NCI-H2029 treated with DMSO at 0.1 percent for 48 hours (cell line): Measurements from ENCODE around the gene TNFAIP8L3.

ENCODE experiments used
- DNase-seq: peaks from one replicate; lab custom pipeline; 2025; lab: John Stamatoyannopoulos, UW

TNFAIP8L3 gene

DNA sequence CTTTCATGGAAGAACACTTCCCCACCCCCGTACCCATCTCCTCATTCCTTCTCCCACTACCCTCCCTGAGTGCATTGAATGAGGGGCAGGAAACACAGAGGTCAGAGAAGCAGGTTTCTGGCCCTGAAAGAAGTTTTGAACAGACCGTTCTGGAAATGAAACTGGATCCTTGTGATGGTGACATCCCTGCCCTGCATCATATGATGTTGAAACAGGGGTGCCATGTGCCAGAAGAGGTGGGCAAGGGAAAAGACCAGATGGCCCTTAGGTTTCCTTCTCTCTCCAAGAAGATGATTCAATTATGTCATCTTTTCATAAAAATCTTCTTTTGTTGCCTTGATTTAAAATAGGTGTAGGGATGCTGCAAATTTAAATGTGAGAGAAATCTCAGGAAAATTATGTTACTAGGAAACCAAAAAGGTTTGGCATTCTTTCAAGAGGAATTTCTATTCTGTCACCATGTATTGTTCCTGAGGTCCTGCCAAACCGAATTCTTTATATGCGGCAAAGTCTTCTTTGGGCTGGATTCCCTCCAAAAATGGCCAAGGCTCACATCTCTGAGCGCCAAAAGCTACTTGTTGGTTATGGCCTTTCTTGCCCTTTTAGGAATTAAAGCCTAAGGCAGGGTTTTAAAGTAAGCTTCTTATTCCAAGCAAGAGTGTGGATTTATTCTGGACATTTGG, 19.9 kb upstream of the TNFAIP8L3 start:
- DNase-seq, result no peak

DNA sequence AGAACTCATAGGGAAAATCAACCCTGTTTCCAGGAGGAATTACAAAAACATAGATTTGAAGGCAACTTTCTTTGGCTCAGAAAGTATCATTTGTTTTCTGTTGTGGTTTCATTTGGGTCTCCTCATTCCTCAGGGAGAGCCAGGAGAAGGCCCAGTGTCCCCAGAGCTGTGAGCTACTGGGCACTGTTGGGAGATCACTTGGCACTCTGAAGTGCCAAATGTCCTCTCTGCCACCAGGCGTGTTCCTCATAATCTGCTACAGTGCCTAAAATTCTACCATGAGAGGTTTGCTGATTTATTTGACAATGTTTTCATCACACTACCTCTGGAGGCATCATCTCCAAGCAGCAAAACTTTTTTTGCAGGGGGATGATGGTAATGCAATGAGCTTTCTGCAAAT, 17.4 kb upstream of the TNFAIP8L3 start:
- no peak for DNase-seq

DNA sequence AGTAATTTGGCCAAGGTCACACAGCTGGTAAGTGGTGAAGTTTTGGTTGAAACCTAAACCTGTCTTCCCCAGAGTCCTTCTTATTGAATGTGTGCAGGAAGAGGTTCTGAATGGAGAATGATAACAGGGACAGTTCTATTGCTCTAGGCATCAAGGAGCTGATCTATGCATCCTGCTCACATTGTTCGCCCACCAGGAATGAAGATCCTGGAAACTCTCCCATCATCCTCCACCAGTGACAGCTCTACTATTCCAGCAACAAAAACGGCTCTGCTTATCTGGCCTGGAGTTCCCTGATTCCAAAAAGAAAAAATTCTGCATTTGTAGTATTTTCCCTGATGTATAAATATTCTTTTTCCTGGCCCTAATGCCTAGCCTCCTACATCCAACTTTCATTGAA, 16.4 kb upstream of the TNFAIP8L3 start:
- no peak for DNase-seq

DNA sequence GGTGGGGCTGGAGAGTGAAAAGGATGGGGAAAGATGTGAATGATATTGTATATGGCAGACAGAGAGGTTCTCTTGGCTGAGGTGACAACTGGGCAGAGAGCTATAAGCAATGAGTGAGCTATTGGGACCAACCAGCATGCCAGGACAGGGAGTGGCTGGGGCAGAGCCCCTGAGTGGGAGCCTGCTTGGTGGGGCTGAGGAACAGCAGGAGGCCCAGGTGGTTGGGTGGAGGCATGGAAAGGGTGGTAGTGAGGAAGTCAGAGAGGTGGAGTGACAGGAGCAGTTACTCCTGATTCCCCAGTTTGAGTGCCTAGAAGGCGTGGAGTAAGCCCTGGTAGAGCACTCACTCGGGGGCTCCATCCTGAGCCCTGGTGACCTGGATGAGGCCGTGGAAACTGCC, 15.5 kb upstream of the TNFAIP8L3 start:
- no peak for DNase-seq

DNA sequence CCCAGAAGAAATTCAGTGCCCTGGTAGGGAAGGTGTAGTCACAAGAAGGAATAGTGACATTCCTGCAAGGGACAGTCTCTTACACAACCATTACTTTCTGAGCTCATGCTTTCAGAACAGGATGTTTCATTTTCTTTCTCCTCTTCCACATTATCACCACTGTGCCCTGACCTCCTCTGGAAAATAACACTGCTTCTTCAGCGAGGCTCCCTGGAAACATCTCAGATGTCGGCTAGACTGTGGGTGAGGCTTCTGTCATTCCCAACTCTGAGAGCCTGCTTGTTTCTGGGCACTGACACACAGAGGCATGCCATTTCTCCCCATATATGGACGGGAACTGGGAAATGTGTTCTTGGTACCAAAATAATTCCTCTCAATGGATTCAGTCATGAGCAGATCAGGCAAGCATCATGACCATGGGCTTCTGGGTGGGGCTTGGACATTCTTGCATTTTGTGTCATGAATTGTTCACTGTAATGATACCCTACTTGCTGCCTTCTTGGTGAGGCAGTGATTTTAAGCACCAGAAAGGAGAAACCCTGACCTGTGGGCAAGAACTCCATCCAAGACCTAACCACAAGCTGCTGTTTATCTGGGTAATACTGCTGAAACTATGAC, 14.3 kb upstream of the TNFAIP8L3 start:
- no peak for DNase-seq

DNA sequence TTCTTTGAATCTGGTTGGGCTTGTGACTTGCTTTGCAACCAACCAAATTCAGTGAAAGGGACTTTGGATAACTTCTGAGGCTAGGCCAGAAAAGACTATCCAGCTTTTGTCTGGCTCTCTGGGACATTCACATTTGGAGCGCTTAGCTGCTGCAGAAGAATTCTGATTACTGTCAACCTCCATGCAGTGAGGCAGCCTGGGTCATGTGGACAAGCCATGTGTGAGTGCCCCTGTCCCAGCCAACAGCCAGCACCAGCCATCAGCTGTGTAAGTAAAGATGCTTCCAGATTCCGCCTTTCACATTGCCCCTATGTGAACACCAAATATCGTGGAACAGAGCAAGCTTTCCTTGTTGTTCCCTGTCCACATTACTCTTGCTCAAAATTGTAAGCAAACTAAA, 12.9 kb upstream of the TNFAIP8L3 start:
- DNase-seq, result no peak

DNA sequence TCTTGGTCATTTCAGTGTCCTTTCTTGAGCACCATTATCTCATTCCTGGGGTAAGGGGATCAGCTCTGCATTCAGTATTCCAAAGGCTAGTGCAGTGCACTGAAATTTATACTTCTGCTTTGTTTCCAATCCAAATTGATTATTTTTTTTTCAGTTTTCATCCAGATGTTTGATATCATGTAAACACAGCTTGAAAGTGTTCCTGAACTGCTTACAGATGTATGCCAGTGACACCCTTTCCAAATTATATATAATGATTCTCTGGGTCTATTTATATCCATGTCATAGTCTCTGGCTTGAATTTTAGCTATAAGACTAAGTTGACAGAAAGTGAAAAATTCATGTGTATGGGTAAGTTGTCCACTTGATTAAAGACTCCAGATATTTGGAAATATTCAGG, 11.8 kb upstream of the TNFAIP8L3 start:
- DNase-seq, result no peak

DNA sequence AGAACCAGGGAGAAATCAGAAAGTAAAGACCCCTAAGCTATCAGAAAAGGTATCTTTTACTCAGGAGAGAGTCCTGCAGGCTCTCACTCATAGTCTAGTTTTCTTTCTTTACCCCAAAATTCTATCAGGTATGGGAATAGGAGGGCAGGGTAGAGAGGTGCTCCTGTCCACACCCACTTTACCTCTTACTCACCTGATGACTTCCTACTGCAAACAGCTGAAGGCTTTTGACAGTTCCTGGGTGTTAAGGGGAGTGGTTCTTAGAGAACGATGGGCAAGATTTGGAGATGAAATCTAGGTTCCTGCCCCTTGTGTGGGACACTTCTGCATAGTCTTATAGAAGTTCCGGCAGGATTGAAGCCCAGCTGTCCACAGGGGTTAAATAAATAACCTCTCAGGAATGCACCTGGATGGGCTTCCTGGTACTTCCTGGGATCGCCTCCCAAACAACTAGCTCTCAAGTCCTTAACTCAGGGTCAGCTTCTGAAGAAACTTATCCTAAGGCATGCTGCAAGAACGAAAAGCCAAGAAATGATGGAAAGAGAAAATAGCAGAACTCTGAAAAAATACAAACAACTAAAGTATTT, 10.8 kb upstream of the TNFAIP8L3 start:
- no peak for DNase-seq

DNA sequence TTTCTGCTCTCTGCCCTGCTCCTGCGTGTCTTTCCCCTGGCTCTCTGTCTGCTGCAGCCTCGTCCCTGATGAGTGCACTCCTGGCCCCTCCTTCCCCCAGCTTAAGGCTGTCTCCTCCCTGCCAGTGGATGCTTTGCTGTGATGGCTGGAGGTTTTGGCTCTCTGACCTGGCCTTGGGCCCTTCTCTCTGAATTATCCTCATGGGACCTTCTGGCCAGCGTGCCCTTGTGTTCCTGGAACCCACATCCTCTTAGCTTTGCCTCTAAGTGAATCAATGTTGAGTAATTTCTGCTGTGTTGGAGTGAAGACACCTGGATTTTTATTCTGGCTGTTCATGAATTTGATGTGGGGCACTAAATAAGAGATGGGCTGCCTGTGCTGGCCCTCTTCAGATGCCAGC, 9.8 kb upstream of the TNFAIP8L3 start:
- no peak for DNase-seq

DNA sequence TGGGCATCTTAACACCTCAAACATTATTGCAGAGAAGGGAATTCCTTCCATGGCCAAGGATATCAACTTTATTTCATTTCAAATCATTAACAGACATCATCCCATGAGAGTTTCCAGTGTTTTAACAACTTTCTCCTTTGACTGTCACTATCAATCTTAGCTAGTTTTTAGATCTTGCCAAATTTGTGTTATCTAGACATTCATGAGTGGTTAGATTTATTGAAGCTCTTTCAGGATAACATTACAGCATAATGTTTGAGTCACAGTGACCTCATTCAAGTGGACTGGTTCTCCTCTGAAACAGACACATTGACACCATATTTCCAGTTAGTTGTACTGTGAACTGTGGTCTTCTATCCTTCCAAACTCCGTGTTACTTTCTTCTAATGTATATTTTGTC, 8.6 kb upstream of the TNFAIP8L3 start:
- DNase-seq, result no peak

DNA sequence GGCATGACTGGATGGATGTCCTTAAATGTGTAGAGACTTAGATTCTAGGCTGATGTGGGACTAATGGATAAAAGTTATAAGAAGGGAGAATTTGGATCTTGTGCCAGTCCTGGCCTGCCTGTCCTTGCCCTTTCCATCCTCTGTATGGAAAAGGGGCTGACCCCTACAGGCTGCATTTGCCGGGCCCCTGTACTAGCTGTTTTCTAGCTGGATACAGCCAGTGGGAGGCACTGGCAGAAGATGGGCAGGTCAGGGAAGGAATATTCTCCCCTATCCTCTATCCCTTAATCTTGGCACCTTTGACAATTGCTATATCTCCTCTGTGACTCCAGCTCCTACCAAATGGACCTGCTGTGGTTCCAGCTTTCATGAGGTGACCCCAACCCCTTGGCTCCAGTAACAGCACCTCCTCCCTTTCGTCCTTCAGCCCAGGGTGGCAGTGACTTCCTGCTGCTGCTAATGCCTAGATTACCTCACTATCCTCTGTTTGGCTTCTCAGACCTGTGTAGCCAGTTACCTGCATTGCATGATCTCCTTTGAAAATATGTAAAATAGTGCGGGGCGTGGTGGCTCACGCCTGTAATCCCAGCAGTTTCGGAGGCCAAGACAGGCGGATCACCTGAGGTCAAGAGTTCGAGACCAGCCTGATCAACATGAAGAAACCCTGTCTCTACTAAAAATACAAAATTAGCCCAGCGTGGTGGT, 6.2 kb upstream of the TNFAIP8L3 start:
- DNase-seq, result no peak

DNA sequence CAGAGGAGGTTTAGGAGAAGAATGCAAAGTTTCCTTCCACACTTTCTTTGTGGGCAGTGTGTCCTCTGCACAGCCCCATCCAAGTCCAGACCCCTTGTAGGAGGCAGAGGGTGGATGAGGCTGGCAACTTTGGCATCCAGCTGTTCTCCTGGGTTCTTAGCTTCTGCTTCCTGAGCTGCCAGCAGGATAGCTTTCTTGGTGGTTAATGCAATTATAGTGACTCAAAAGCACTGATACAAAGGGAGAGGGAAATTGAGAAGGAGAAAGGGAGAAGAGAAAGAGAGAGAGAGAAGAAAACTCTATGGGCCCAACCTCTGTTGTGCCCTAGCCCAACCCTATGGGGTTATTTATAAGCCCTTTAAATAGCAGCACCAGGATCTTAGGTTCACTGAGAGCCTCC, 4.5 kb upstream of the TNFAIP8L3 start:
- DNase-seq, result no peak

DNA sequence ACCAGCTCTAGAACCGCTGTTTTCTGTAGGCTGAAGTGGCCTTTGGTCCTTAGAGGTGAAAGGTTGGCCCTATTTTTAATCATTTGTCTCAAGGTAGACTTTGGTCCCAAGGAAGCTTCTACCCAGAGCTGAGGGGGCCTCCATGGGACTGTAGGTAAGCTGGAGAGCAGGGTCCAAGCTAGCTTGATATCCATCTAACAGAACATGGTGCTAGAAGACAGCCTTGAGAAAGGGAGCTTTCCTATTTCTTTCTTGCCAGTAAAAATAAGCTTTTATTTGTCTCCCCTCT, 3.6 kb upstream of the TNFAIP8L3 start:
- DNase-seq, result no peak

DNA sequence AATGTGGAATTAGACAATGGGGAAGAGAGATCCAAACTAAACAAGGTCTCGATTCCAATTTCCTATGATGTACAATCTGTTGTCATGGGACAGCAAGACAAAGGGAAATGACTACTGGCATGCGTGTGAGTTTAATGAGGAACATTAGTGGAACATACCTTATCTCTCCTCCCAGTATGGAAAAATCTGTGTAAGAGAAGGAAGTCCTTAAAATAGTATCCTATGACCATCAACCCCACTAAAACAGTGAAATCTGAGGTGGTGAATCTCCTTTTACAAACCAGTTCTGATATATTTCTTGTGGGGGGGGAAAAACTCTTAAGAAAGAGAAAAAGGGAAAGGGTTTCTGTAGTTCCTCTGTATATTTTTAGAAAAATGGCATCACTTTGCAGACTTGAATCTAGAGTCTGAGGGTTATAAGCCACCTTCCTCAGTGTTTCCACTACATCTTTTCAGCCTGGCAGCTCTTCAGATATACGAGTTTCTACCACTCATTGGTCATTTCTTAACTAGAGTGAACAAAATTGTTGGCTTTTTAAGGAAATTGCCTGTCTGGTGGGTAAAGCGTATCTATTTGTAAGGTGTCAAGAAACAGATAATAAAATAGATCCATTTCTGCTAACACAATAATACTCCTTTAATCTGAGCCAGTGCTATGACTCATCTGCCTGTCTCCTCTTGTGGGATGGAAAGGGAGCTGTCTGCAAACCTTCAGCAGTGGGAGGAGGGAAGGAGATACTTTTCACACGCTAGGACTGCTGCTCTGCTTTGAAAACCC, 3.0 kb upstream of the TNFAIP8L3 start:
- no peak for DNase-seq

DNA sequence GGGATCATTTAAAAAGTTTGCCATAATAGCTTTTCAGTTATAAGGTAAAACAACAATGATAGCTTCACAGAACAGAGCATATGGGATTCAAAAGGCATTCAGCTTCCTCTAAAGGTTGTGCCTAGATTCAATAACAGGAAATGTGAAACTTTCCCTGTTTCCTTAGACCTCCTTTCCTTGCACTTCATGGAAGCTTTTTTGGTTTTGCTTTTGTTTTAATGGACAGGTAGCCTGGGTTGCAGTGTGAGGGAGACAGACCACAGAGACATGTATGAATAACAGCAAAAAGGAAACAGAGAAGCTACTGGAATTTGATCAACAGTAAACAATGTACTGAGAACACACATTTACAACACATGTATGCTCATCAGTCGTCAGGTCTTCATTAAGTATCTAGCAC, 2.3 kb upstream of the TNFAIP8L3 start:
- no peak for DNase-seq

DNA sequence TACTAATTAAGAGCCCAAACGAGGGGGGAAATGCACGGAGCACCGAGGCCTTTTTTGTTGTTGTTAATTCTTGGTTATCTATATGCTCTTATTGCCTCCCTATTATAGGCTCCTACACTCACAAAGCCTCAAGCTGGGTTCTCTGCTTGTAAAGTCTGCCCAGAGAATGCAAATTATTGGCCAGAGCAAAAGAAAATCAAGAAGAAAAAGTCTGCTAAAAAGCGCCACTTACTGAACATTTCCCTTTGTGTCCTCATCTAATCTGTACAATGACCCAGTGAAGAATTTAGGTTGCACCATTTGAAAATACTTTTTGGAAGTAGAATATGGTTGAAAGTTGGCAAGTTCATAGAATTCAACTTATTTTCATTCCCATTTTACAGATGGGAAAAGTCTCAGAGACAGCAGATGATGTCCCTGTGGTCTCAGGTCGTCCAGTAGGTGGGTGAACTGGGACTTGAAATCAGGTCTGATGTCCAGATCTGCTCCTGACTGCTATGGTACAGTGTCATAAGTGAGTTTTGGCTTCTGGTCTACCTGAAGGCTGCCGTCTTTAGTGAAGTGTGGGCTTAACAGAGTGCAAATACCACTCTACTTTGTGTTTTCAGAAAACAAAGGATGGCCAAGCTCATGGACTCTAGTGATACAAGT, 1.1 kb upstream of the TNFAIP8L3 start:
- DNase-seq, result no peak

DNA sequence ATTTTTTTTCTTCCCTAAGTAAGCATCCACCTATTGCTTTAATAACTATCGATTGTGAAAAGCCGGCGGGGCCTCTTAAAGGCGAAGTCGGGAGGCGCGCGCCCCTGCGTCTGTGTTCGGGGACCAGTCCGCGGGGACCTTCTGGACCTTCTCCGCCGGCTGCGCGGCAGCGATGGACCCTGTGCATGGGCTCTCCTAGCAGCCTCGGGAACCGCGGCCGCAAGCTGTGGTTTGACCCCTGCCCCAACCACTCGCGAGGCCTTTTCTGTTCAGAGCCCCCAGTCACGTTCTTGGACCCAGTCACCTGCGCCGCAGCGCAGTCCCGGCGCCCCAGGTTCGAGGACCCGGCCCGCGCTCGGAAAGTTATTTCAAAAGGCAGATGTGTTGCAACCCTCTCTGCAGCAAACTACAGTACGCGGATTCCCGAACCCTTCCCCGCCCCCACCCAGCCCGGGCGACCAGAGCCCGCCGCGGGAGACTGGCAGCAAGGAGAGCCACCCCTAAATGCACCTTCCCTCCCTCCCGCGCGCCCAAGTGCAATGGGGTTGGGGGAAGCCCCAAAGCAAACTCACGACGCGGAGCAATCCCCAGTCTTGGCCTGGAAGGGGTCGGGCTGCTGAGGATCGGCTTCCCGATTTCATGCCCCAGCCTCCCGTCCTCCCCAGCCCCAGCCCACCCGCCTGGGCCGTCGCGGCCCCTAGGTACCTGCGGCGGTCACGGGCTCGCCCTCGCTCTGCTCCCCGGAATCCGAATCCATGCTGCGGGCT, 684 bp downstream of the TNFAIP8L3 start:
- no peak for DNase-seq

DNA sequence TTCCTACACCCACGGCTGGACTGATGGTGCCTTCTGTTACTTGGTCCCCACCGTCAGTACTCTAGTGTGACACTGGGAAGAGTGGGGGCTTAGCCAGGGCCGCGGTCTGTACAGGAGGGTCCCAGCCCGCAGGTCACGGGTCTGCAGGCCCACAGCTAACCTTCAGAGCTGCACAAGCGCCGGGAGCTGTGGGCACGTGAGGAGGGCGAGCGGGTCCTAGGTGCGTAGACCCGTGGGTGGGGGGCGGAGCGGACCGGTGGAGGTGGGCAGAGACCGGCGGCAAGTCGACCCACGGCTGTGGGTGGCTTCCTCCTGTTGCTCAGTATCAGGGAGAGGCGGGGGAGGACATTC, 1.2 kb downstream of the TNFAIP8L3 start:
- DNase-seq, result no peak

DNA sequence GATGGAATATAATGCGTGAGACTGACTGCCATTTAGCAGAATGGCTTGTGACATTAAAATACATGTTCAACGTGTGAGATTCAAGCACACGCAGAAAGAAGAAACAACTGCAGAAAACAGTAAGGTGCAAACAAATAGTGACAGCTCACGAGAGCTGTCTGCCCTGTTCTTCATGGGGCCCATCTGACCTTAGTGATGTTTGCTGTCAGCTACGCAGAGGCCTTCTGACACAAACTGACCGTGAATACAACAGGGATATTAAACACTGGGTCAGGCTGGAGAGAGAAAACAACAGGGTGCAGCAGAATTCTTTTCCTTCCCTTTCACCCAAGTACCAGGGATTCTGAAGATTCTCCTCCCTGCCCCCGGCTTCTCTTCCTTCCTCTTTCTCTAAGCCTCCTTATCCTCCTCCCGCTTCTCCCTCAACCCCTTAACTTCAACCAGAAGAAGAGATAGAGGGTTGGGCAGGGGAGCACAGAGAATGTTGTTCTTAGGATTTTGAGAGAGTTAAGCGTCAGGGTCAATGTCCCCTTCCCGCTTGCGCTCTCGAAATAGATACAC, 2.1 kb downstream of the TNFAIP8L3 start:
- DNase-seq, result no peak

DNA sequence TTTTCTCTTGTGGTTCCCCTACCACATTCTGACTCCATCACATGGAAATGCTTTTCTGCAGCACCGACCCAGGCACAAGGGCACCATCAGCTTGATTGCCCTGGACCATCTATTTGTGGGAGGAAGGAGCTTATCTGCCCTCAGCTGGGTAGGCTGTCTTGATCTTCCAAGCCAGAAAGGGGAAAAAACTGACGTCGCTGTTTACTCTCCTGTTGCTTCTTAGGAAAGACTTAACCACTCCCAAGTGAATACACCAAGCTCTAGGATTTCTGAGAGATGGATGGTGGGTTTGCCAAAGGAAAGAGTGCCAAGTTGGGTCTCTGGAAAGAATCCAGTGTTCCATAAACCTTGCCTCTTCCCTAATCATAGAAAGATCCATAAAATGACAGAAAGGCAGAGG, 4.0 kb downstream of the TNFAIP8L3 start:
- DNase-seq, result no peak
